Naive thymus-derived CD4-positive, alpha-beta T cell (primary cell): Measurements from ENCODE around the gene NUTM2A. TPM values are rescaled to one million over a fixed set of nuclear protein-coding genes. Genes with fewer than 3 reads are reported as not detected.
"Not testable (repeated sequence)": the region's sequence is repeated elsewhere in the genome, so short reads cannot be mapped to it uniquely, and the experiment has no call there.

Source experiments
- ATAC-seq: fragments of 150-1000 bp; cut with Tn5 transposase; 2 replicates; pipeline ENCODE4 v1.10.0; 2021; ENCODE audit warnings: mild to moderate bottlenecking, moderate library complexity
- CTCF ChIA-PET: fragments of 350-600 bp; sonication (Branson Sonifier 250); formaldehyde crosslinking; loops from one replicate; lab custom pipeline; 2021; ENCODE audit warnings: antibody characterized with exemption; lab: Charles Lee
- POLR2A ChIA-PET: fragments of 350-600 bp; sonication (Branson Sonifier 250); formaldehyde crosslinking; loops from one replicate; lab custom pipeline; 2021; ENCODE audit warnings: antibody characterized with exemption, inconsistent platforms; lab: Charles Lee
- DNase-seq, 9 donors: peaks; one replicate each; pipeline versions ENCODE4 v3.0.0 to v3.0.0-alpha.2; 2020 to 2022; ENCODE audit warnings: mixed read lengths in 1 of 9
- H3K27ac ChIP-seq: one replicate; pipeline ENCODE4 v1.7.0; 2013; ENCODE audit warnings: mild to moderate bottlenecking, low read depth, low read length, moderate library complexity
- H3K27me3 ChIP-seq, 2 donors: one replicate each; pipeline ENCODE4 v1.7.0; 2013; ENCODE audit warnings: low read length in 2 of 2, mild to moderate bottlenecking in 2 of 2, moderate library complexity in 2 of 2; ENCODE audit not compliant: control insufficient read depth in 2 of 2, insufficient read depth in 2 of 2
- H3K36me3 ChIP-seq, 3 experiments: 1 replicate in 2 of 3; 2 replicates in 1 of 3; pipeline ENCODE4 v1.7.0; 2013; ENCODE audit warnings: low read length in 3 of 3, mild to moderate bottlenecking in 3 of 3, moderate library complexity in 1 of 3; ENCODE audit not compliant: insufficient read depth in 3 of 3, control insufficient read depth in 2 of 3
- H3K4me1 ChIP-seq, 2 donors: one replicate each; pipeline ENCODE4 v1.7.0; 2013; ENCODE audit warnings: low read length in 2 of 2, mild to moderate bottlenecking in 2 of 2, moderate library complexity in 1 of 2; ENCODE audit not compliant: control insufficient read depth in 2 of 2, insufficient read depth in 2 of 2
- H3K4me3 ChIP-seq: 2 replicates; pipeline ENCODE4 v1.7.0; 2013; ENCODE audit warnings: mild to moderate bottlenecking, low read length
- H3K9me3 ChIP-seq, 3 experiments: 1 replicate in 2 of 3; 2 replicates in 1 of 3; pipeline ENCODE4 v1.7.0; 2013; ENCODE audit warnings: low read length in 3 of 3; ENCODE audit not compliant: control insufficient read depth in 2 of 3
- H3K27ac Mint-ChIP-seq, 9 donors: one replicate each; pipeline ENCODE4 v1.8.0; 2020 to 2022; ENCODE audit warnings: mixed read lengths in 9 of 9, mild to moderate bottlenecking in 8 of 9, moderate library complexity in 5 of 9, inconsistent platforms in 2 of 9
- H3K27me3 Mint-ChIP-seq, 5 donors: one replicate each; pipeline ENCODE4 v1.8.0; 2021 to 2022; ENCODE audit warnings: mixed read lengths in 5 of 5, mild to moderate bottlenecking in 1 of 5
- H3K36me3 Mint-ChIP-seq, 5 donors: one replicate each; pipeline ENCODE4 v1.8.0; 2020 to 2022; ENCODE audit warnings: mixed read lengths in 5 of 5, mild to moderate bottlenecking in 3 of 5, inconsistent platforms in 1 of 5
- H3K4me1 Mint-ChIP-seq, 7 donors: one replicate each; pipeline ENCODE4 v1.8.0; 2020 to 2022; ENCODE audit warnings: mixed read lengths in 7 of 7, mild to moderate bottlenecking in 3 of 7, inconsistent platforms in 1 of 7
- H3K4me3 Mint-ChIP-seq, 10 donors: one replicate each; pipeline ENCODE4 v1.8.0; 2020 to 2022; ENCODE audit warnings: mild to moderate bottlenecking in 10 of 10, mixed read lengths in 10 of 10, moderate library complexity in 6 of 10, inconsistent platforms in 2 of 10
- H3K9me3 Mint-ChIP-seq, 11 donors: one replicate each; pipeline ENCODE4 v1.8.0; 2020 to 2022; ENCODE audit warnings: mixed read lengths in 11 of 11, mild to moderate bottlenecking in 4 of 11, inconsistent platforms in 1 of 11, moderate library complexity in 1 of 11
- intact Hi-C, 2 donors: fragments of 100-400 bp; cut with micrococcal nuclease; formaldehyde crosslinking; loops; one replicate each; pipeline ENCODE4 v1.15.1; 2023
- polyA plus RNA-seq, 2 donors: library from polyadenylated mRNA; unstranded; fragments of 300-500 nt; fragmentation: Illumina TruSeq; gene quantifications; one replicate each; pipeline ENCODE4 v1.2.3, GENCODE V29; 2021
- total RNA-seq, 6 experiments: library from RNA in 5 of 6; stranded (reverse) in 5 of 6; gene quantifications; 1 replicate in 5 of 6; 2 replicates in 1 of 6; pipeline ENCODE4 v1.2.3 and lab custom pipeline; 2021 to 2026

The NUTM2A gene
- total RNA-seq (1 to 10 TPM in 4 of 5 experiments, not detected in 1; 1.3 to 1.9 (median 1.6) TPM), polyA plus RNA-seq (under 1 TPM in 1 of 2 donors, not detected in 1; 0.13 TPM), total RNA-seq (lab: John Stamatoyannopoulos, UW) (not detected)

- H3K4me3 Mint-ChIP-seq, ATAC-seq, H3K27ac ChIP-seq, H3K9me3 Mint-ChIP-seq, H3K27me3 ChIP-seq, H3K36me3 ChIP-seq, H3K9me3 ChIP-seq, H3K36me3 Mint-ChIP-seq, H3K4me3 ChIP-seq, H3K27me3 Mint-ChIP-seq, H3K4me1 Mint-ChIP-seq, intact Hi-C loops, POLR2A ChIA-PET, H3K27ac Mint-ChIP-seq, DNase-seq, H3K4me1 ChIP-seq, CTCF ChIA-PET: not testable (repeated sequence)
These were observed at the start of gene NUTM2A for GRCh38 chr10:87225148-87225547. TSS of gene NUTM2A (plus strand) at chr10:87225448. CDS start at chr10:87225831, 383 bp downstream.

GRCh38 chr10:87177587-87177986 lies 47.7 kb upstream of the NUTM2A start:
- H3K27ac ChIP-seq, H3K36me3 ChIP-seq, H3K9me3 ChIP-seq, H3K4me3 ChIP-seq, CTCF ChIA-PET, H3K27me3 ChIP-seq, ATAC-seq, H3K27me3 Mint-ChIP-seq, DNase-seq, H3K4me1 Mint-ChIP-seq, POLR2A ChIA-PET, intact Hi-C loops, H3K4me3 Mint-ChIP-seq, H3K27ac Mint-ChIP-seq, H3K9me3 Mint-ChIP-seq, H3K4me1 ChIP-seq: not testable (repeated sequence)
- peaks cover 6 to 24% (median 13%) of the 10 kb centered on the region in 5 donors for H3K36me3 Mint-ChIP-seq

- DNase-seq, CTCF ChIA-PET, H3K27me3 ChIP-seq, intact Hi-C loops, POLR2A ChIA-PET, H3K27me3 Mint-ChIP-seq, H3K27ac ChIP-seq, H3K4me3 Mint-ChIP-seq, H3K27ac Mint-ChIP-seq, H3K4me3 ChIP-seq, H3K4me1 ChIP-seq, H3K9me3 ChIP-seq: not testable (repeated sequence)
- Mint-ChIP-seq H3K36me3 (peaks cover 15 to 70% (median 57%) of the 10 kb centered on the region in 5 donors), H3K9me3 (peaks cover 0 to 31% (median 9%) of the 10 kb centered on the region in 11 donors), H3K4me1 (peaks cover 0 to 10% (median 0%) of the 10 kb centered on the region in 7 donors)
- H3K36me3 ChIP-seq: peaks cover 0 to 10% (median 3%) of the 10 kb centered on the region in 3 experiments
- ATAC-seq: peak; percentile 87
These were observed 40.8 kb upstream of the NUTM2A start for GRCh38 chr10:87184421-87184820.

GRCh38 chr10:87186016-87186415 lies 39.2 kb upstream of the NUTM2A start:
- H3K27ac ChIP-seq, H3K9me3 ChIP-seq, H3K27me3 ChIP-seq, H3K4me3 Mint-ChIP-seq, CTCF ChIA-PET, H3K27ac Mint-ChIP-seq, ATAC-seq, H3K27me3 Mint-ChIP-seq, DNase-seq, H3K4me3 ChIP-seq, POLR2A ChIA-PET, H3K4me1 ChIP-seq, intact Hi-C loops: not testable (repeated sequence)
- Mint-ChIP-seq H3K4me1 (peaks cover 0 to 12% (median 0%) of the 10 kb centered on the region in 7 donors), H3K36me3 (peaks cover 15 to 66% (median 49%) of the 10 kb centered on the region in 5 donors), H3K9me3 (peaks cover 0 to 31% (median 9%) of the 10 kb centered on the region in 11 donors)
- H3K36me3 ChIP-seq: peaks cover 0 to 13% (median 3%) of the 10 kb centered on the region in 3 experiments

GRCh38 chr10:87187573-87187972 lies 37.7 kb upstream of the NUTM2A start:
- H3K9me3 ChIP-seq, H3K4me3 Mint-ChIP-seq, H3K27me3 Mint-ChIP-seq, DNase-seq, CTCF ChIA-PET, H3K27ac ChIP-seq, ATAC-seq, H3K4me1 ChIP-seq, H3K4me3 ChIP-seq, intact Hi-C loops, H3K27ac Mint-ChIP-seq, H3K27me3 ChIP-seq, POLR2A ChIA-PET: not testable (repeated sequence)
- Mint-ChIP-seq H3K9me3 (peaks cover 0 to 31% (median 9%) of the 10 kb centered on the region in 11 donors), H3K4me1 (peaks cover 0 to 12% (median 0%) of the 10 kb centered on the region in 7 donors), H3K36me3 (peaks cover 15 to 68% (median 56%) of the 10 kb centered on the region in 5 donors)
- H3K36me3 ChIP-seq: peaks cover 0 to 13% (median 3%) of the 10 kb centered on the region in 3 experiments

GRCh38 chr10:87191841-87192240 lies 33.4 kb upstream of the NUTM2A start:
- H3K4me1 Mint-ChIP-seq, H3K27ac ChIP-seq, H3K27me3 Mint-ChIP-seq, CTCF ChIA-PET, H3K27ac Mint-ChIP-seq, ATAC-seq, intact Hi-C loops, H3K4me3 Mint-ChIP-seq, H3K9me3 ChIP-seq, POLR2A ChIA-PET, H3K9me3 Mint-ChIP-seq, H3K4me3 ChIP-seq, DNase-seq, H3K4me1 ChIP-seq, H3K27me3 ChIP-seq: not testable (repeated sequence)
- H3K36me3 ChIP-seq: peaks cover 0 to 13% (median 3%) of the 10 kb centered on the region in 3 experiments
- peaks cover 5 to 41% (median 21%) of the 10 kb centered on the region in 5 donors for H3K36me3 Mint-ChIP-seq

- H3K27ac ChIP-seq, H3K27me3 ChIP-seq, H3K27me3 Mint-ChIP-seq, H3K9me3 Mint-ChIP-seq, H3K4me3 Mint-ChIP-seq, H3K9me3 ChIP-seq, CTCF ChIA-PET, POLR2A ChIA-PET, H3K36me3 Mint-ChIP-seq, H3K36me3 ChIP-seq, H3K4me1 ChIP-seq: not testable (repeated sequence)
- DNase-seq (peak in 3 of 9 donors; percentile 14 to 19 (median 15)), ATAC-seq (peak; percentile 53)
- Mint-ChIP-seq H3K4me1 (peaks cover 0 to 19% (median 11%) of the 10 kb centered on the region in 7 donors), H3K27ac (peak overlapping the region in 1 of 9 donors; percentile 29)
- intact Hi-C loops: loop anchor here (5.0 to 10.0 kb wide), 2 partner anchors 256 to 264 kb away; no protein-coding TSS in a partner anchor
- peak overlapping the region; percentile 37 for H3K4me3 ChIP-seq
These were observed 24.3 kb upstream of the NUTM2A start for GRCh38 chr10:87200924-87201323.
